Measurements from ENCODE around the gene FKBP1C. TPM values are rescaled to one million over a fixed set of nuclear protein-coding genes. Genes with fewer than 3 reads are reported as not detected.
"Not testable (repeated sequence)": the region's sequence is repeated elsewhere in the genome, so short reads cannot be mapped to it uniquely, and the experiment has no call there.

FKBP1C gene
- 0.18 and 0.33 TPM in 2 replicates for total RNA-seq (ENCODE audit: low replicate concordance)

DNA sequence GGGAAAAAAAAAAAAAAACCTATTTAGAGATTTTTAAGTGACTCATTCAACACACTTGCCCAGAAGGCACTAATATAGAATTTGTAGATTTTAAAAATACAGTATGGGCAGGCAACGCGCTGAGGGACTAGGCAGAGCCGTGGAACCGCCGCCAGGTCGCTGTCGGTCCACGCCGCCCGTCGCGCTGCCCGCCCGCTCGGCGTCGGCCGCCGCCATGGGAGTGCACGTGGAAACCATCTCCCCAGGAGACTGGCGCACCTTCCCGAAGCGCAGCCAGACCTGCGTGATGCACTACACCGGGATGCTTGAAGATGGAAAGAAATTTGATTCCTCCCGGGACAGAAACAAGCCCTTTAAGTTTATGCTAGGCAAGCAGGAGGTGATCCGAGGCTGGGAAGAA is at the start of gene FKBP1C:
Gene FKBP1C, plus strand, starts transcription at position 127 of the 400 bp plus-strand sequence.
- not testable (repeated sequence) for DNase-seq (ENCODE audit: low read depth); H3K4me3 ChIP-seq (ENCODE audit: low read depth, low read length)

DNA sequence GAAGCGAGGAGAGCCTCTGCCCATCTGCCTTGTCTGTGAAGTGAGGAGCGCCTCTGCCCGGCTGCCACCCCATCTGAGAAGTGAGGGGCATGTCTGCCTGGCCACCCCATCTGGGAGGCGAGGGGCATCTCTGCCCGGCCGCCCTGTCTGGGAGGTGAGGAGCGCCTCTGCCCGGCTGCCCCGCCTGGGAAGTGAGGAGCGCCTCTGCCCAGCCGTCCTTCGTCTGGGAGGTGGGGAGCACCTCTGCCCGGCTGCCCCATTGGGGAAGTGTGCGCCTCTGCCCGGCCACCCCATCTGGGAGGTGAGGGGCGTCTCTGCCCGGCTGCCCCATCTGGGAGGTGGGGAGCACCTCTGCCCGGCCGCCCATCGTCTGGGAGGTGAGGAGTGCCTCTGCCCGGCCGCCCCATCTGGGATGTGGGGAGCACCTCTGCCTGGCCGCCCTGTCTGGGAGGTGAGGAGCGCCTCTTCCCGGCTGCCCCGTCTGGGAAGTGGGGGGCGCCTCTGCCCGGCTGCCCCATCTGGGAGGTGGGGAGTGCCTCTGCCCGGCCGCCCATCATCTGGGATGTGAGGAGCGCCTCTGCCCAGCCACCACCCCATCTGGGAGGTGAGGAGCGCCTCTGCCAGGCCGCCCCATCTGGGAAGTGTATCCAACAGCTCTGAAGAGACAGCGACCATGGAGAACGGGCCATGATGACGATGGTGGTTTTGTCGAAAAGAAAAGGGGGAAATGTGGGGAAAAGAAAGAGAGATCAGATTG is 47.0 kb upstream of the FKBP1C start:
- H3K4me3 ChIP-seq (ENCODE audit: low read depth, low read length); DNase-seq (ENCODE audit: low read depth): not testable (repeated sequence)

DNA sequence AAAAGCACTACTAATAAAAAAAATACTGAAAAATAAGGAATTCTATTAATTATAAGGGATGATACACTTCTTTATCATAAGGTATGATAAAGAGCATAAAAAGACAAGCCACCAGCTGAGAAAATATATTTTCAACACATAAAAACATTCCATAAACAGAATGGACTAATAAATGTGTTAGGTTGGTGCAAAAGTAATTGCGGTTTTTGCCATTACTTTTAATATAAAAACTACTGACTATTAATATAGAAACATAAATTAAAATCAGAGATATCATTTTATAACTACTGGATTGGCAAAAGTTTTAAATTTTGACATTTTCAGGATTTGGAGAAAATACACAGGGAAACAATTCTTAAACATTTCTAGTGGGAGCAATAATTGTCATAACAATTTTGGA is 37.1 kb upstream of the FKBP1C start:
- no peak overlapping the region for H3K4me3 ChIP-seq (ENCODE audit: low read depth, low read length)
- no peak for DNase-seq (ENCODE audit: low read depth)
- TF ChIP-seq, protein P1, sequence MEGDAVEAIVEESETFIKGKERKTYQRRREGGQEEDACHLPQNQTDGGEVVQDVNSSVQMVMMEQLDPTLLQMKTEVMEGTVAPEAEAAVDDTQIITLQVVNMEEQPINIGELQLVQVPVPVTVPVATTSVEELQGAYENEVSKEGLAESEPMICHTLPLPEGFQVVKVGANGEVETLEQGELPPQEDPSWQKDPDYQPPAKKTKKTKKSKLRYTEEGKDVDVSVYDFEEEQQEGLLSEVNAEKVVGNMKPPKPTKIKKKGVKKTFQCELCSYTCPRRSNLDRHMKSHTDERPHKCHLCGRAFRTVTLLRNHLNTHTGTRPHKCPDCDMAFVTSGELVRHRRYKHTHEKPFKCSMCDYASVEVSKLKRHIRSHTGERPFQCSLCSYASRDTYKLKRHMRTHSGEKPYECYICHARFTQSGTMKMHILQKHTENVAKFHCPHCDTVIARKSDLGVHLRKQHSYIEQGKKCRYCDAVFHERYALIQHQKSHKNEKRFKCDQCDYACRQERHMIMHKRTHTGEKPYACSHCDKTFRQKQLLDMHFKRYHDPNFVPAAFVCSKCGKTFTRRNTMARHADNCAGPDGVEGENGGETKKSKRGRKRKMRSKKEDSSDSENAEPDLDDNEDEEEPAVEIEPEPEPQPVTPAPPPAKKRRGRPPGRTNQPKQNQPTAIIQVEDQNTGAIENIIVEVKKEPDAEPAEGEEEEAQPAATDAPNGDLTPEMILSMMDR (IDR thresholded peaks at IDR 0.05; ENCODE audit: insufficient read depth, low read length): no peak

DNA sequence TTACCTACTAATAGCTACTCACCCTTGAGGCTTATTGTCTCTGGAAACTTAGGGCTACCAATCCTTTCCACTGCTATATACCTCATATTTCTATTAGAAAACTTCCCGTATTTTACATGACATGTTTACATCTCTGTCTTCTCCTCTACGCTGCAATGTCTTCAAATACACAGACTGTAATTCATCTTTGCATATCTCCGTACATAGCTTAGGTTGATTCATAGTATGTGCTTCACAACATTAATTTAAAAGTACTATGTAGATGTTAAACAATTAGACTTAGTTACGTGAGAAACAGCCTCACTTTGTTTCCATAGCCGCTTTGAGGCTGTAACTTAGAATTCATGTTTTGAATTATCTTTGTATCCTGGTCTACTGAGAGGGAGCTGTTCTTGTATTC is 35.1 kb upstream of the FKBP1C start:
- TF ChIP-seq, protein P1 (IDR thresholded peaks at IDR 0.05; ENCODE audit: insufficient read depth, low read length): no peak

DNA sequence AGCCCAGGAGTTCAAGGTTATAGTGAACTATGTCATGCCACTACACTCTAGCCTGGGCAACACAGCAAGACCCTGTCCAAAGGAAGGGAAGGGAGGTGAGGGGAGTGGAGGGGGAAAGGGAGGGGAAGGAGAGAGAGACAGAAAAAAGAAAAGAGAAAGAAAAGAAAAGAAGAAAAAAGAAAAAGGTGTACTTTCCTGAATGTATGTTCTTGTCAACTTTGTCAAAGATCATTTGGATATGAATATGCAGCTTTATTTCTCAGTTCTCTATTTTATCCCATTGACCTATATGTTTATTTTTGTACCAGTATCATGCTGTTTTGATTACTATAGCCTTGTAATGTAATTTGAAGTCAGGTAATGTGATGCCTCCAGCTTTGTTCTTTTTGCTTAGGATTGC is 30.9 kb upstream of the FKBP1C start:
- TF ChIP-seq, protein P1 (IDR thresholded peaks at IDR 0.05; ENCODE audit: insufficient read depth, low read length): no peak
- no peak for DNase-seq (ENCODE audit: low read depth)
- no peak overlapping the region for H3K4me3 ChIP-seq (ENCODE audit: low read depth, low read length)

More for the DNA sequence above, 35.1 kb upstream of the FKBP1C start:
- no peak for DNase-seq (ENCODE audit: low read depth)
- no peak overlapping the region for H3K4me3 ChIP-seq (ENCODE audit: low read depth, low read length)

DNA sequence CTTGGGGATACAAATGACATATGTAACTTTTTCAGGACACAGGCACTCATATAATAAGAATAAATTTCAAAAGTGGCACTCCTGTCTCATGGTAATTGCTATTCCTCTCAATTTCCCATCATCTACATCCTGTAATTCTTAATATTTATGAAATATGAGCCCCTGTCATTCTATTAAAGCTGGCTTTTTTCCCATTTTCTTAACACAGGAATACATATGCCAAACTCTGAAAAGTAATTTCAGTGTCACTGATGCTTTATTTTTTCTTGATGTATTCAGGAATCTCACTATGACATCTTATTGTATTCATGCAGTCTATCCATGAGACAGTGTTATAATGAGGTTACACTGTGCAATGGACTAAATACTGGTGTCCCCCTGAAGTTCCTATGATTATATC is 24.3 kb upstream of the FKBP1C start:
- H3K4me3 ChIP-seq (ENCODE audit: low read depth, low read length): no peak overlapping the region
- TF ChIP-seq, protein P1 (IDR thresholded peaks at IDR 0.05; ENCODE audit: insufficient read depth, low read length): no peak
- no peak for DNase-seq (ENCODE audit: low read depth)

DNA sequence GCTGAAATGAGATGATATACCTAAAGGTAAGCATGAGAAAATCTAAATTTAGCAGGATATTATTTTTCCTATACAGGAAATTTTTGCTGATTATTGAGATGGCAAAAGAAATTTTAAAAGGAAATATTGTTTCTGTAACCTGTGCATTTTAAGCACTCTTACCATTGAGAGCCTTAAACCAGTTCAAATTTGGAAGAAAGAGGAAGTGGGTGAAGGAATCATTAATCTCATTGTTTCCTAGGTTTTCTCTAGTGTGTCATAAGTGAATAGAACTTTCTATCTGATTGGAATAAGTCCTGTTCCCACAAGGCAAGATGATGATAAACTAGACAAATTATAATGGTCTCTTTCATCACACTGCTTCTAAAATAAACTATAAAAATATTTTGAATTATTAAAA is 22.4 kb upstream of the FKBP1C start:
- no peak for DNase-seq (ENCODE audit: low read depth)
- TF ChIP-seq, protein P1 (IDR thresholded peaks at IDR 0.05; ENCODE audit: insufficient read depth, low read length): no peak
- H3K4me3 ChIP-seq (ENCODE audit: low read depth, low read length): no peak overlapping the region

DNA sequence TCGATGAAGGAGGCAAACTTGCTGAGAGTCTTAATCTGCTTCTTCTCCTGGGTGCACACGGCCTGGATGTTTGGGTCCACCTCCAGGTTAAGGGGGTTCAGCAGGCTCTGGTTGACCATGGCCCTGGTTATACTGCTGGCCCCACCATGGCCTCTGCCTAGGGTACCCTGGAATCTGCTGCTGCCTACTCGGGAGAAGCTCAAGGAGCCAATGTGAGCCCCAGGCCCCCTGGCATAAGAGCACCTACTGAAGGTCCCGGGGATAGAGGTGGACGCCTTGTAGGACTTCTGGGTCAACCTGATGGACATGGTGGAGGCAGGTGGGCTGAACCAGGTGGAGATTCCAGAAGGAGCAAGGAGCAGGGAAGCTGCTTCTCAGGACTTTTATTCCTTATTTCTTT is 17.9 kb upstream of the FKBP1C start:
- TF ChIP-seq, protein P1 (IDR thresholded peaks at IDR 0.05; ENCODE audit: insufficient read depth, low read length): no peak
- no peak overlapping the region for H3K4me3 ChIP-seq (ENCODE audit: low read depth, low read length)
- DNase-seq (ENCODE audit: low read depth): no peak

Data from fibroblast of the aortic adventitia (primary cell).